ENCODE data around the gene PEX10. TPM values are rescaled to one million over a fixed set of nuclear protein-coding genes. Genes with fewer than 3 reads are reported as not detected.

The PEX10 gene
- total and polyA plus RNA-seq, 2 of the 8 experiments (the other 6 are each of a cell fraction or from before 2014, with no cell fraction given), result 24.3 to 26.9 TPM

DNA sequence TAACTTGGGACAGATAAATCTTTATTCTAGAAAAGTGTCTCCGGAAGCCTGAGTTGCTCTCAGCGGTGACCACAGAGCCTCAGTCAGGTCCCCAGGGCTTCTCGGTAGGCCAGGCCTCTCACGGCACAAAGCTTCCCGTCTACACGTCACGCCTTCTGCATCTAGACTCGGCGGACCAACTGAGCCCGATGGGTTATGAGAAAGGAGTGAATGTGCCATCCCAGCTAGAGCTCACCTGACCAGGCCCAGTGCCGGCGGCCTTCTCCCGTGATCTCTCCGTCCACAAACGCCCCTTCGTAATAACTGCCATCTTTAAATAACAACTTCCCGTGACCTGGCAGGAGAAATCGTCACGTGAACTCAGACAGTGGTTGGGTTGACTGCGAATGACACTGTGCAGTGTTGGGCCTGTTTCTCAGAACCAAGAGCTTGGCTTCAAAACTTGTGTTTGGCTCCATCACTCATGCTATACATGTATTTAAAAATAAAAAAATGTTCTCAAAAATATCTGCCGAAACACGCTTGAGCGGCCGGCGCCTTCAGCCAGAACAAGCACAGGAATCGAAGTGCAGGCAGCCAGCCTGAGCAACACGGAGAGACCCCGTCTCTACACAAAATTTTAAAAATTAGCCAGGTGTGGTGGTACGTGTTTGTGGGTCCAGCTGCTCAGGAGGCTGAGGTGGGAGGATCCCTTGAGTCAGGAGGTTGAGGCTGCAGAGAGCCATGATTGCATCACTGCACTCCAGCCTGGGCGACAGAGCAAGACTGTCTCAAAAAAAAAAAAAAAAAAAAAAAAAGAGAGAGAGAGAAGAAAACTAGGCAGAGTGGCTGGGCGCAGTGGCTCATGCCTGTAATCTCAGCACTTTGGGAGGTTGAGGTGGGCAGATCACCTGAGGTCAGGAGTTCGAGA is 24.1 kb downstream of the PEX10 start (continued):
- no peak for TF ChIP-seq PHF8 (conservative IDR thresholded peaks at IDR 0.05; ENCODE audit: low read depth, low read length)
- no peak for TF ChIP-seq TCF12 (IDR thresholded peaks at IDR 0.05; ENCODE audit: low read depth, low read length)
- no peak for TF ChIP-seq SIRT6 (IDR thresholded peaks at IDR 0.05; ENCODE audit: low read length)
- no peak for TF ChIP-seq CTBP2 (IDR thresholded peaks at IDR 0.05; ENCODE audit: borderline replicate concordance, insufficient read depth, insufficient read length, low read length)
- no peak for TF ChIP-seq CBX8 (IDR thresholded peaks at IDR 0.05; ENCODE audit: borderline replicate concordance, low read depth, low read length)

Data from H1 (cell line).